ENCODE measurements around the gene SOX10. TPM values are rescaled to one million over a fixed set of nuclear protein-coding genes. Genes with fewer than 3 reads are reported as not detected.
"Not testable (repeated sequence)": the region's sequence is repeated elsewhere in the genome, so short reads cannot be mapped to it uniquely, and the experiment has no call there.

Gene SOX10
- total RNA-seq, 2 donors from 2014 or later: 1.9 to 3.6 TPM

GRCh38 chr22:37944423-37944822 is 39.9 kb downstream of the SOX10 start:
- ATAC-seq; DNase-seq; intact Hi-C loops (cut with DNase I): not testable (repeated sequence)

GRCh38 chr22:37943825-37944198 is 40.5 kb downstream of the SOX10 start:
- DNase-seq (no peak), ATAC-seq (no peak)
- intact Hi-C loops (cut with DNase I): no loop called here

GRCh38 chr22:37943136-37943824 is 41.1 kb downstream of the SOX10 start:
- intact Hi-C loops (cut with DNase I): no loop called here
- DNase-seq: no peak
- no peak for ATAC-seq

- intact Hi-C loops (cut with DNase I): no loop called here
- DNase-seq (no peak), ATAC-seq (no peak)
Observed at GRCh38 chr22:37942133-37942532, 42.2 kb downstream of the SOX10 start.

- DNase-seq (no peak), ATAC-seq (no peak)
- intact Hi-C loops (cut with DNase I): no loop called here
Observed at GRCh38 chr22:37940698-37941376, 43.5 kb downstream of the SOX10 start.

- peak; percentile 91 for DNase-seq
- intact Hi-C loops (cut with DNase I): loop anchor here in 1 of 2 donors (1.0 to 5.0 kb wide), 2 partner anchors 28 to 47 kb away; partner anchors contain the start of gene MICALL1
- ATAC-seq: peak; percentile 96 to 98
Observed at GRCh38 chr22:37933711-37934376, 50.5 kb downstream of the SOX10 start.

- ATAC-seq (peak in 1 of 2 donors; percentile 2), DNase-seq (peak; percentile 48)
- intact Hi-C loops (cut with DNase I): loop anchor here in 1 of 2 donors (5.0 kb wide), 1 partner anchor 46 kb away; no protein-coding TSS in a partner anchor
Observed at GRCh38 chr22:37932821-37933578, 51.4 kb downstream of the SOX10 start.

- intact Hi-C loops (cut with DNase I): loop anchor here in 1 of 2 donors (5.0 kb wide), 1 partner anchor 45 kb away; no protein-coding TSS in a partner anchor
- no peak for ATAC-seq
- DNase-seq: no peak
Observed at GRCh38 chr22:37932401-37932800, 52.0 kb downstream of the SOX10 start.

GRCh38 chr22:37931893-37932389 is 52.4 kb downstream of the SOX10 start:
- ATAC-seq (peak in 1 of 2 donors; percentile 8), DNase-seq (no peak)
- intact Hi-C loops (cut with DNase I): loop anchor here in 1 of 2 donors (5.0 kb wide), 1 partner anchor 45 kb away; no protein-coding TSS in a partner anchor

GRCh38 chr22:37930952-37931440 is 53.4 kb downstream of the SOX10 start:
- no peak for DNase-seq
- intact Hi-C loops (cut with DNase I): loop anchor here in 1 of 2 donors (5.0 kb wide), 1 partner anchor 44 kb away; no protein-coding TSS in a partner anchor
- ATAC-seq: no peak

GRCh38 chr22:37930270-37930951 is 53.9 kb downstream of the SOX10 start:
- intact Hi-C loops (cut with DNase I): loop anchor here in 1 of 2 donors (5.0 kb wide), 1 partner anchor 43 kb away; no protein-coding TSS in a partner anchor
- DNase-seq: no peak
- ATAC-seq: no peak

- DNase-seq: no peak
- no peak for ATAC-seq
- intact Hi-C loops (cut with DNase I): no loop called here
Observed at GRCh38 chr22:37929390-37929789, 55.0 kb downstream of the SOX10 start.

GRCh38 chr22:37927637-37927936 is 56.8 kb downstream of the SOX10 start:
- ATAC-seq (no peak), DNase-seq (no peak)
- intact Hi-C loops (cut with DNase I): no loop called here

- no peak for ATAC-seq
- DNase-seq: no peak
- intact Hi-C loops (cut with DNase I): no loop called here
Observed at GRCh38 chr22:37926771-37927636, 57.4 kb downstream of the SOX10 start.

- no peak for DNase-seq
- no peak for ATAC-seq
- intact Hi-C loops (cut with DNase I): no loop called here
Observed at GRCh38 chr22:37926358-37926757, 58.0 kb downstream of the SOX10 start.

- DNase-seq (no peak), ATAC-seq (no peak)
- intact Hi-C loops (cut with DNase I): no loop called here
Observed at GRCh38 chr22:37925767-37926166, 58.6 kb downstream of the SOX10 start.

GRCh38 chr22:37925330-37925729 is 59.0 kb downstream of the SOX10 start:
- intact Hi-C loops (cut with DNase I): no loop called here
- ATAC-seq (no peak), DNase-seq (no peak)

Data from left cardiac atrium (tissue), 4 donors.